Parietal lobe (tissue), 2 donors: ENCODE results near the gene RUNX3. TPM values are rescaled to one million over a fixed set of nuclear protein-coding genes. Genes with fewer than 3 reads are reported as not detected.

Experiments
- small RNA-seq: library from RNA; depleted of rRNA; stranded (forward); fragments of <200 nt; gene quantifications from one replicate; pipeline ENCODE3, GENCODE V24; 2014; ENCODE audit warnings: low replicate concordance
- total RNA-seq: library from RNA; depleted of rRNA; stranded (reverse); fragments of >200 nt; gene quantifications from one replicate; pipeline ENCODE4 v1.2.3, GENCODE V29; 2014

RUNX3 gene
- not detected for total RNA-seq

DNA sequence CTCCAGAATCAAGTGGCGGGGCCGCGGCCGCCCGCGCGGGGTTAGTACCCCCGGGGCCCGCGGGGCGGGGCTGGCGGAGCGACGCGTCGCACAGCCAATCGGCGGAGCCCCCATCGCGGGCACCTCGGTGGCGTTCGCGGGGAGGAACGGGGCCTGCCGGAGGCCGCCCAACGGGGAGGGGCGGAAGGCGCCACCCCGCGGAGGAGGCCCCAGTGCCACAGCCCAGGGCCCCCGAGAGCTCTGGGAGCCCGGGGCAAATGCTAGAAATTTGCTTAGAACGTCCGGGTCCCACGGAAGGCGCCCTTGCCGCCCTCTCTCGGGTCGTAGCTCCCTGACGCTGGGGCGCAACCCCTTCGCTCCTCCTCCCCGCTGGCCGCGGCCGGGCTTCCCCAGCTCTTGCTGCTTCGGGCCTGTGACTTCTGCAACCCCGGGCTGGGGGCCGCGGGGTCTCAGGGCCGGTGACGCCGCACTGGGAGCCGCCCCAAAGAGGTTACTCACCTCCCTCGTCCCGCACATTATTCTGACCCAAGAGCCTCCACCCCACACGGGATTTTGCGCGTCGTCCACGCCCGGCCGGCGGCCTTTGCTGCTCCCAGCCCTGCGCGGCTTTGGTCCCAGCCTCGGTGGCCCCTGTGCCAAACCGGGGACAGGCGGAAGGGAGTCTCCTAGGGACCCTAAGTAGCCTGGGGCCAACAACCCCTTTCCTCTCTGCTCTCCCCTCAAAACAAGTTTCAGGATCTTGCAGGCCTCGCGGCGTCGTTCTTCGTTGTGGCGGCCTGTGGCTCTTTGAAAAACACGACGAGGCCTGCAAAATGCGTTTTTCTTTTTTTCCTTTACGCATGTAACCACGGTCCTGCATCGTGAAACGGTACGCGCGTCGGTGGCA lies at the start of gene RUNX3:
TSS of gene RUNX3 (minus strand) at position 17 of the 886 bp plus-strand sequence. CDS start 408 bp downstream, outside the sequence.

Small RNAs within 50 kb of the gene (small RNA-seq; reads per million reads assigned to genes)
- gene MIR6731: not detected

Other genes with a start within 250 kb of the RUNX3 start
- 92.3 TPM for gene CLIC4, start 184.8 kb downstream of the RUNX3 start, total RNA-seq